HG03196 (cell line): ENCODE data around the gene EGFL7.
A peak's percentile ranks its signal among the peaks of the same experiment; 100 is the strongest.

Experiments used
- ATAC-seq: cut with Tn5 transposase; IDR thresholded peaks from one replicate; pipeline ENCODE4 v1.9.1; 2021; ENCODE audit not compliant: unreplicated experiment

The EGFL7 gene

DNA sequence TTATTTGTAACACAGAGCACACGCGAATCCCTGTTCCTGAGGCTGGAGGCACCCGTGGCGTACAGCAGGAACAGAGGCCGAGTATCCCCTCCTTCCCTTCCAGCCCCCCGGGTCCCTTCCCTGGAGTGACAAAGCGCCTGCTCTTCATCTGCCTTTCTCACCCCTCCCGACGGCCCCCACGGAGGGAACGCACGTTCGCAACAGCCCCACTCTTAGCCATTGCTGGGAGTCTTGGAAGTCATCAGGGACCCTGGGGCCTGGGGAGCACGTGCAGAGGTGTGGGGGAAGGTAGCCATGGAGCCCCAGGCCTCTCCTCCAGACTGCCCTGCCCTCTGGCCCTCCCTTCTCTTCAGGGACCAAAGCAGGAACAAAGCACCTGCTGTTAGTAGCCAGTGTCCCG lies 22.1 kb downstream of the EGFL7 start:
- ATAC-seq, result no peak

DNA sequence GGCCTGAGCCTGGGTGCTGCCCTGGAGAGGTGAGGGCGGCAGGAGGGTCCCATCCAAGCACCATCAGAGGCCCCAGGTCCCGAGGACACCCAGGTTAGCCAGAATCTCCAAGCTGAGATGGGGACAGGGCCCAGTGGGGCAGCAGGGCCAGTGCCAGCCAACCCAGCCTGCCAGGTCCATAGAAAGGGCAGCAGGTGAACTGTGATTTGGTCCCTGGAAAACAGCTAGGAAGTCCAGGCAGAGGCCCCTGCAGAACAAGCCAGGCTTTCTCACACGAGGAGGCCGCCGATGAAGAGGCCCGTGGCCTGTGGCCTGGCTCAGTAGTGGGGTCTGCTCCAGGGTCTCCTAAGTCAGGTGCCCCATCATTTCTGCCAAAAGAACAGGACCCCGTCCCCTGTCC lies 22.5 kb downstream of the EGFL7 start:
- no peak for ATAC-seq

DNA sequence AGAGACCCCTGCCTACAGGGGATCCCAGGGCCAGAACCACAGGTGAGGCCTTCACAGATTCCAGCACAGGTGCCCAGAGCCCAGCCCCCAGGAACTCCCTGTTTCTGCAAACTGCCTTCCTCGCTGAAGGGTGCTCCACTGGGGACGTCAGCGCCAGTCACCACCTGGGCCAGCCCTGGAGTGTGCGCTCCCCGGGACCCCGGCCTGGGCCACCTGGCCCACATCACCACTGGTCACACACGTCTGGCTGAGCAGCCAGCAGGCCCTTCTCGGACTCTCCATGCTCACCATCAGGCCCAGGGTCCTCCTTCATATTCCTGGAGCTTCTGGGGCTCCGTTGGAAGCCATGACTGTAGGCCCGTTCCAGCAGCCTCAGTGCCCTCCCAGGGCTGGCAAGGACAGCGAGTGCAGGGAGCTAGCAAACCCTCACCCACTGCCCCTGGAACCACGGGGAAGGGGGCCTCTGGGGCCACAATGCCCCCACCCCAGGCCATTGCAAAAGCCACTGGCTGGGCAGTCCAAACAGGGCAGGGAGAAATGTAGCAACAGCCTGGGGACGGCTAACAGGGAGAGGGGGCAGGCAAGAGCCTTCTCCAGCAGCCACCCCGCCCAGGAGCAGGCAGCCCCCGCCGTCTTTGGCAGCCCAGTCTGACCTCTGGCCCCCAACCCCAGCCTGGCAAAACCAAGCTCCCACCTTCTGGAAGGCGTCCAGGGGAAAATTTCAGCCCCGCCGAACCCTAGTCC lies 23.2 kb downstream of the EGFL7 start:
- ATAC-seq, result no peak

DNA sequence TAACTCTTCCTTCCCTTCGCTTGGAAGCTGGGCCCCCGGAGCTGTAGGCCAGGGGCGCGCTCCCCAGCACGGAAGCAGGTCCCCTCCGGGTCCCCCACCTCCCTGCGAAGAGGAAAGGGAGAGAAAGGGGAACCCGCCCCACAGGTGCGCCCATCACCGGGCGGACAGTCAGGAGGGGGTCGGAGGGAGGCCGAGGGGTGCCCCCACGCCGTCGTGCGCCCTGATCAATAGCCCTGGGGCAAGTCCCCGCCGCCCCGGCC lies 23.7 kb downstream of the EGFL7 start:
- ATAC-seq, result no peak

DNA sequence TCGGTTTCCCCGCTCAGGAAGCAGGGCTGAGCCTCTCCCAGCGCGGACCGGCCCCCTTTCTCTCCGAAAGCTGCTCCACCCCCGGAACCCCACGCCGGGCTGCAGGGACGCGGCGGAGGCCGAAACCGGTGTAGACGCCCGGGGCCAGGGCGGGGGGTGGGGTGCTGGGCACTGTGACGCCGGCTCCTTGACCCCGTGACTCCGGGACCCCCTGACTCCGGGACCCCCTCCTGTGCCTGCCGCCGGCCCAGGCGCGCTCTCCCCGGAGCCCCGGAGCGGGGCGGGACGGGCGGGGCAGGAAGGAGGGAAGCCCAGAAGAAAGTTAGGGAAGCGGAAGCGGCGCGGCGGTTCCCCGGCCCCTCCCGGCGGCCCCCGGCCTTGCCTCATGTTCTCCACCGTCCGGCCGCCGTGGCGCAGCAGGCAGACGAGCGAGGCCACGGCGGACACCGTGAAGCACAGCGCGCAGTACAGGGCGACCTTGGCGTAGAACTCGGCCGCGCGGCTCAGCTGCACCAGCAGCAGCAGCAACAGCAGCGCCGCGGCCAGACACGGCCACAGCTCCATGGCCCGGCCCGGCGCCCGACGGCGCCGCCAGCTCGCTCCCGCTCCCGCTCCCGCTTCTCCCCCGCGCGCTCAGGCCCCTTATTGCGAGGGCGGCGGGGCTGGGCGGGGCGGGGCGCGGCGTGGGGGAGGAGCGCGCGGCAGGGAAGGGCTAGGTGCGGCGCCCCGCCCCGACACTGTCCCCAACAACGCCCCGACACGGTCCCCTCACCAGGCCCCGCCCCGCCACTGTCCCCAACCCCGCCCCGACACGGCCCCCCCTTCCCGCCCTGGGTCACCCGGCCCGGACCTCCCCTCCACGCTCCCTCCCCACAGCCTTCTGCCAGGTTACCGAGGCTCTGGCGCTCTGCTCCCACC lies 24.3 kb downstream of the EGFL7 start, which contains the start of gene AGPAT2:
Gene AGPAT2, minus strand, starts transcription at position 664 of the 918 bp plus-strand sequence. Its CDS starts 100 bp downstream, at position 564.
- ATAC-seq, result peak; percentile 38

DNA sequence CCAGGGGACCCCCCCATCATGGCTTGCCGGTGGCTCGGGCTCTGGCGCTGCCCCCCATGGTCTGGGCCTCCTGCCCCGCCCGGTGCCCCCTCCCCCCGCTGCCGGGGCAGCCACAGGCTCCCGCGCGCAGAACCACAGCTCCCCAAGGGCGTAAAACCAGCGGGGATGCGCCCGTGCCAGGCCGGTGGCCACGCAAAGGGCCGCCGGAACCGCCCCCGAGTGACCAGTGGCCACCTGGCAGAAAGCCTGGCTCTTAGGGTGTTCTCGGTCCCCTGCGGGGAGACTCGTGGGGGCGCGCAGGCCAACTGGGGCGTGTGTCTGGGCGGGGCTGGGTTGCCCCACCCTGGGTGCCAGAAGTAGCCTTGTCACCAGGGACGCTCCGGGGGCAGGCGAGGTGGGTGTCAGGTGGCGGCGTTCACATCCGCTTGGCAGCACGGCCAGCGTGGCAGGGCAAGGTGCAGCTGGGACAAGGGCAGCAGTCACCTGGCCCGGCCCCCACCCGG lies 25.1 kb downstream of the EGFL7 start:
- no peak for ATAC-seq

DNA sequence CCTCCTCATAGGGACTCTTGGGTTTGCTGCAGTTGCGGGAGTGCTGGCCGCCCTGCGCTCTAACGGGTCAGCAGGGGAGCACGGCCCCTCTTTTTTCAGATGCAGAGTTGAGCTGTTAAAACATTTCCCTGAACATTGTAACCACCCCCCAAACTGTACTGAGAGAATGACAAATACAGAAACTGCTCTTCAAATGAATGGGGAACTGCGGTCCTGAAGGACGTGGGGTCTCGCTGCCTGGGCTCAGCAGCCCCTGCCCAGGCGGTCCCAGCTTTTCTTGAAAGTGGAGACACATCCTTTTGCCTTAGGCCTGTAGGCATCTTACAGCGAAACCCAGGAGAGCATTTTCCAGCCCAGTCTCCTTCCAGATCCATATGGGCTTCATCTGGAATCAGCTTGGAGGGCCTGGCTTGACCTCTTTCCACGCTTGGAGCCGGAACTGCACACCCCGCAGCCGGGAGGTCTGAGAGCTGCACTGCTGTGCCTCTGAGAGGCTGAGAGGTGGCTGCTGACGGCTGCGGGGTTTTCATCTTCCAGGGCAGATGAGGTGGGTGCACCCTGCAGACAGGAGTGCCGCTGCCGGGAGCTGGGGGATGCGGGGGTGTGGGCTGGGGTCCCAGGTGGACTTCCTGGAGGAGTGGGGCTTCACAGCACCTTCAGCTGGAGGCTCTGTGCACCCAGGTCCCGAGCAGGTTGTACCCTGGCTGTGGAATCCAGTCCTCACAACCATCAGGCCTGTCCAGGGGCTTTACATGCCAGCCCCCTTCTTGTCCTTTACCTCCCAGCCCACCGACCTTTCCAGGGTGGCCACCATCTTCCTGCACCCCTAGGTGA lies 25.8 kb downstream of the EGFL7 start:
- ATAC-seq, result no peak

DNA sequence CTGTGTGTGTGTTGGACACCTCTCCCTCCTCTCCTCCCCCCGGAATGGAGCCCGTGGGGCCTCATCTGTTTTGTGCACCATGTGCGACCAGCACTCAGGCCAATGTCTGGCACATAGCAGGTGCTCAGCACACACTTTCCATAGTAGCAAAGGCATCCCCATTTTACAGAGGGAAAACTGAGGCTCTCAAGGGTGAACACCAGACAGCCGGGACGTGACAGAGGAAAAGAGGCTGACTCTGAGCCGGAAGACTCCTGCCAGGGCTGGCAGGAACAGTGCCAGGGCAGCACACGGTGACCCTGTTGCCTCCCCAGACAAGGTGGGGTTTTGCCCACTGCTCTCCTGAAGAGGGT lies 26.4 kb downstream of the EGFL7 start:
- no peak for ATAC-seq

DNA sequence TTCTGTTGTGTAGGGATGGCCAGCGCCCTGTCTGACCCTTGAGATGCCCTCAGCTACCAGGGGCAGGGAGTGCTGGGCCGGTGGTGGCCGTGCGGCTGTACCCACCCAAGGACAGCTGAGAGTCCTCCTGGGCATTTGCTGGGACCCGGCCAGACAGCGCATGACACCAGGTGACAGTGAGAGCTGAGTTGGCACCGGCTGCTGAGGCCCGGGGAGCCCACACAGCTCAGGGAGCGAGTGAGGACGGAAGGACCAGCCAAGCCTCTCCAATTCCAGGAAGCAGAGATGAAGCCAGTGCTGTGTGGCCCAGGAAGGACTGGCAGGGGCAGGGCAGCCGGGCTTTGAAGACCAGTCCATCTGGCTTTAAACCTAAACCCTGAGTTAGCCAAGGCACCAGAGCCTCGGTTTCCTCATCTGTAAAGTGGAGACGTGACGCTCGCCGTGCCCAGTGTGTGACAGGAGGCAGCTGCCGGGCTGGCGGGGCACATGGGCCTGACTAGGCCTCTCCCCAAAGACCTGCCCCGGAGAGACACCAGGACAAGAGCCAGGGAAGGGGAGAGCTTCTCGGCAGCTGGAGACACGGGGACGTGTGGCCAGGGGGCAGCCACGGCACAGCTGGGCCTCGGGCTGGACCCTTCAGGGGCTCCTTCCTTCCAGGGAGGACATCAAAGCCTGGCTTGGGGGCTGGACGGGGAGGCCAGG lies 27.5 kb downstream of the EGFL7 start:
- ATAC-seq, result no peak

DNA sequence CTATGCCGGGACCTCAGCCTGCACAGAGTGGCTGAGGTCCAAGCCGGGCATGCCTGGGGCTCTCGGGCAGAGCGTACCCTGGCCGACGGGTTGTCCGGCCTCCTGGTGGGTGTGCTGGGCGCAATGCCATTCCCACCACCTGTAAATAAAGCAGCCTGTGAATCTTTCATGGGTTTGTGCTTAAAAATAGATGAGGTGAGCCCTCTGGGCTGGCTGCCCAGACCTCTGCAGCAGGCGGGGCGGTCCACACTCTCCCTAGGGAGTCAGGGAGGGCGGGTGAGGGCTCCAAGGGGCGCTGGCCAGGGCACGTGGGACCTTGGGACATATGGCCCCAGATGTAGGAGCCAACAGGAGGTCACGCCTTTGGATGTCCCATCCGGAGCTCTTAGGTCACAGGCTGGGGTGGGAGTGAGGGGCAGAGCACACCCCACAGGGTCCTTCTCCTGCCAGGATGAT lies 28.1 kb downstream of the EGFL7 start:
- ATAC-seq, result no peak

DNA sequence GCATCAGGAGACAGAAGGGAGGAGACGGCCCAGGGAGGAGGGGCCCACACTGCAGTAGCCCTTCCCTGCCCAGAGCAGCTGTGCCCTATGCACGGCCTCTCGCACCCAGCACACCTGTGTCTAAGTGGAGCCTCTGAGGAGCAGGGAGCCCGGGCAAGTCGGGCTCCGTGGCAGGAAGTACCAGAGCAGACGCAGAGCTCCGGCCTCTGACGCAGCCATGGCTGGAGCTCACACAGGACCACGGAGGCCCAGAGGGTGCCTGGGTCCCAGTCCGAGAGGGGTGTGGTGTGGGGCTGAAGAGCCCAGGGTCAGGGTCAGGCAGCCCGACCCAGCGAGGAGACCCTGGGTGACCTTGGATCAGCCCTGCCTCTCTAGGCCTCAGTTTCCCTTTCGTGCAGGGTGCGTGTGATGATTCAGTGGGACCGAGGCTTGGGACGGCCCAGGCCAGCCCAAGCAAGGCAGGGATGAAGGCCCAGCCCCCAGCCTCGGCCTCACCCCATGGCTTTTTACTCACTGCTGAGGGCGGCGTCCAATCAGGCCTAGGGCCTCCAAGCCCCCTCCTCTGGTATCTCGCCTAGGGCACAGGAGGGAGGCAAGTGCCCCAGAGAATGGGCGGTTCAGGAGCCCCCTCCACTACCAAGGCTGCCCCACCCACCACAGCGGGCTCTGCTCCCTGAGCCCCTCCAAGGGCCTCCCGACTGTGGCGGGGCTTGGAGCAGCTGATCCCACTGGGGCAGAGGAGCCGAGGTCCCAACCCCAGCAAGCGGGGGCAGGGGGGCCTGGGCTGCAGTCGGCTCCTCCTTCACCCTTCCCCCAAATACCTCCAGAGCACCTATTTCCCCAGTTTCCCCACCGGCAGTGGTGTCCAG lies 28.8 kb downstream of the EGFL7 start:
- ATAC-seq, result no peak

DNA sequence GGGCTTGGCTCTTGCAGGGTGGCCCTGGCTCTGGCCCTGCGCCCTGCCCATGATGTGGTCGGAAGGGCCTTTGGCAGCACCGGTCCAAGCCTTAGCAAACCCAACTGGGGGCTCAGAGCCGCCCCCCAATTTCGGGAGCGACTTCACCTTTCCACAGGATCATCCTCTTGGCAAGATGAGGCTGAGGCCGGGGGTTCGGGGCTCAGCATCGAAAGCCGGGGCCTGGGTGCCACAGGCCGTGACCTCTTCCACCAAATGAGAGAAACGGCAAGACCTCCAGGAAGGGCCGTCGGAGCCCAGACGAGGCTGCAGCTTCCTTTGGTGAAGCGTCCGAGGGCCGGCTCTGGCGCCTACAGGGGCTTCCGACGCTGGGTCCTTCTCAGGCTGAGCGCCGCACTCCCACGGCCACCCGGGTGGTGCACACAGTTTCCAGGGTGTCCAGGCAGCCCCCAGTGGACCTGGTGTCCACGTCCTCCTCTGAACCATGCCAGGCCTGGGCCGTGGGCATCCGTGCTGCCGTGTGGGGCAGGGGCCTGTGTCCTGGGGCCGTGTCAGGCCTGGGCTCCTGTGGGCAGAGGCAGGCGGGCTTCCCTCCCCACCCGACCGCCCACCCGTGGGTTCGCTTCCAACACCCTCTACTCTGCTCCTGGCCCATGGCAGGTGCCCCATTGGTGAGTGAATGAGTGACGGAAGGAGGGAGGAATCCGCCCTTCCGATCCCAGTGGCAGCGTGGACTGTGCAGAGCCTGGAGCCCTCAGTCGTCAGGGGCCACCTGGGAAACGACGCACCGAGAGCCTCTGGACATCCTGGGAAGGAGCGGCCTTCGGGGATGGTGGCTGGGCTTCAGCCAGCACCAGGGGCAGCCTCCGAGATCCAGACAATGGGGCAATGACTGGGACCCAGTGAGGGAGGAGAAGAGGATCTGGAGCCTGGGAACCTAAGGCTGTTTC lies 29.7 kb downstream of the EGFL7 start:
- ATAC-seq, result no peak

DNA sequence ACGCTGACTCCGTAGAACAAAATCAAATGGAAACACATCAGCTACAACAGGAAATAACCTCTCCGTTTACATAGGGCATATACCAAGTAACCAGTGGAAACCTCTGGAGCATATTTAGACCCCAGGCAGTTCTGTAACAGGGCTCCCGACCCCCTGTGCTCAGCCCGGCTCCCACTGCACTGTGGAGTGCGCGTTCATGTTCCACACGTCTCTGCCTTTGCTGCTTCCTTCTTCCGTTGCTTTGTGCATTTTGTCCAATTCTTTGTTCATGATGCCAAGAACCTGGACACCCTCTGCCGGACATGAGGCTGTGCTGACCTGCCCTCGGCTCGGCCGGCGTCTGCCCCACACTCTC lies 30.4 kb downstream of the EGFL7 start:
- ATAC-seq, result no peak

DNA sequence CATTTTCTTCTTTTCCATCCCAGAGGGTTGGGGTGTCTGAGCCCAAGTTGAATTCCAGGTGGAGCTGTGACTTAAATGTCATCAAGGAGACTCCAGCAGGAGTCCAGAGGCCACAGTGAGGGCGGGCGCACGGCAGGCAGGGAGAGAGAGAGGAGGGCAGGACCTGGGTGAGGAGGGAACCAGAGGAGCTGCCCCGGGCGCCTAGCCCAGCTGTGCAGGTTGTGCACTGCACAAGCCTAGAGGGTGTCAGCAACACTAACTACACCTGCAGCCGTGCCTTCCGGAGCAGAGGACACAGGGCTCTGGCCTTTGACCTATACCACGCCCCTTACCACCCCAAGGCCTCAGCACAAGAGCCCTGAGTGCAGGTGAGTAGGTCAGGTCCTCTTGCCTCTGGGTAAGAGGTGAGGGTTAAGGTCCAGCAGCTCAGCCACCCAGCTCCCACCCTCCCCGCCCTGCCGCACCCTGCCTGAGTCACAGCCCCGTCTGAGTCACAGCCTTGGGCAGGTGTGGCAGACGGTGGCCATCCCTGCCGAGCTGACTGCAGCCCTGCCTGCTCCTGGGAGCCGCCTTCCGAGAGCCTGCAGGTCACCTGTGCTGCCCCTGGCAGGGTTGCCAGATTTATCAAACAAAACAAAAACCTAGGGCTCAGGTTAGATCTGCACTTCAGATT lies 30.9 kb downstream of the EGFL7 start:
- no peak for ATAC-seq

DNA sequence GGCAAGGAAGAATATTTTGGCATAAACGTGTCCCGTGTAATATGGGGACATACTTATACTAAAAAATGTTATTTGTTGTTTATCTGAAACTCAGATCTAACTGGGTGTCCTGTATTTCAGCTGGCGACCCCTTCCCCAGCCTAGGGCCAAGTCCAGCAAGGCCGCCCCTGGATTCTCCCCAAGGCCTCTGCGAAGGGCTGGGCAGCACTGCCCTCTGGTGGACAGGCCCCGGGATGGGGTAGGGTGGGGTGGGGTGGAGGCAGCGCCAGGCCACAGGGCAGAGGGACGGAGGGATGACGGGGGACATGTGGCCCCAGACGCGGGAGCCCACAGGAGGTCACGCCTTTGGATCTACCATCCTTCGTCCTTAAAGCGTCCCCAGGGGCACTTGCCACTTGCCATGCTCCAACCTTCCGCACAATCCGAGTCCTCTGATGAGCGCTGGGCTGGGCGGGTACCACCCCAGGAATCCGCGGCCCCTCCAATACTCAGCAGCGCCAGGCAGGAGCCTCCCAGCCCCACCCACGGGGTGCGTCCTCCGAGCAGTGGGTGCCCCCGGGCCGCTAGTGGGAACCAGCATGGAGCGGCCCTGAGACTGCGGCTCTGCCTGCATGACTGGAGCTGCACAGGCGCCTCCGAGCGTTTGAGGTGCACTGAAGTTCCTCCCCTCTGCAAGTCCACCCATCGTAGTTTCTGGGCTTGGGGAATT lies 31.6 kb downstream of the EGFL7 start:
- ATAC-seq, result no peak

DNA sequence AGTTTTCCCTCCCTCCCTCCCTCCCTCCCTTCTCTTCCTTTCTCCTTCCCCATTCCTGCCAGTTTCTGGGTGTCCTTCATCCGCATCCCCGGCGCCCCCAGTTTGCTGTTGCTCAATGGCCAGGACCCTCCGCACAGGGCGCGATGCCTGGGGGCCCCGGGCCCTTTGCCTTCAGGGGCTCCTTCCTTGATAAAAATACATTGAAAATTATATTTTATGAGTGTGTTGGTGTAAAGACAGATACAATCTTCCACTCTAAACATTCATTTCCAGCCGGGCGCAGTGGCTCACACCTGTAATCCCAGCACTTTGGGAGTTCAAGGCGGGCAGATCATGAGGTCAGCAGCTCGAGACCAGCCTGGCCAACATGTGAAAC lies 32.1 kb downstream of the EGFL7 start:
- no peak for ATAC-seq

DNA sequence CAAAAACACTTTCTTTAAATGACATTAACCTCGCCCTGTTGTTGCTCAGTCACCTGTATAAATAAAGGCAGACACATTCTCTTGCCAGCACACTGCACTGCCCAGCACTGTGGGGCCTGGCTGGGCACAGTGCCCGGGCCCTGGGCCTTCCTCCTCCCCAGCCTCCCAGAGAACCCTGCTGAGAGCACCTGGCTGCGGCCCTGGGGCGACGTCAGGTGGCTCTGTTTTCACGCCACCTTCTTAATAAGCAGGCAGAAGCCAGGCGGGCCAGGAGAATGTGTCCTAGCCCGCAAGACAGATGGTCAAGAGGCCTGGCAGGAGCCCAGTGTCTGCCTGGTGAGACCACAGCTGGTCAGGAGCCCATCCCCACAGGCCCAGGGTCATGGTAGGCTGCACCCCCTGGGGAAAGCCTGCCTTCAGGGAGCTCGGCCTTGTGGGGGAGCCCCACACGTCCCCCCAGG lies 32.7 kb downstream of the EGFL7 start:
- no peak for ATAC-seq

DNA sequence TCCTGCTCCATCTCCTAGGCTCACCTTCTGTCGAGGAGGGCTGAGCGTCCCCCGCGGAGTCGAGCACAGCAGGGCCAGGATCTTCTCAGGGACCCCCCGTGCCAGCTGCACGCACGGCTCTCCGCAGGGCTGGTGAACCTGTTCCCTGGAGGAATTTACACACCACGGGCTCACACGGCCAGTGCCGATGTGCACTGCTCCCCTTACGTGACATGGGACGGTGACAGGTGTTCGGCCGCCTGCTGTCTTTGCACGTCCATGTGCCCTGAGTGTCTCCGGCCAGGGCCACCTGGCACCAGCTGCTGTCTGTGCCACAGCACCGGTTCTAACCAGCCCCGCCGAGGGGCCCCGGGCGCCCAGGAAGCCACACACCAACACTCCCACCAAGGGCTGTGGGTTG lies 33.2 kb downstream of the EGFL7 start:
- no peak for ATAC-seq
